H4 (cell line): ENCODE measurements around the gene CACNA1E. TPM values are rescaled to one million over a fixed set of nuclear protein-coding genes. Genes with fewer than 3 reads are reported as not detected.

Source experiments
- DNase-seq: peaks from one replicate; pipeline ENCODE4 v3.0.0-alpha.2; 2015; ENCODE audit warnings: low spot score
- total RNA-seq: library from RNA; depleted of rRNA; stranded (reverse); fragments of >200 nt; shearing (Covaris generic); gene quantifications from 2 replicates; pipeline ENCODE4 v1.2.3, GENCODE V29; 2014; rRNA removed

CACNA1E gene
- total RNA-seq = 0.10 TPM in 1 of 2 replicates, not detected in the other

- no peak for DNase-seq
Measured at GRCh38 chr1:181483285-181484195, at the start of gene CACNA1E. CACNA1E (plus strand) TSS chr1:181483517; CDS start chr1:181483745, 228 bp downstream.

GRCh38 chr1:181433931-181434330 lies 49.4 kb upstream of the CACNA1E start:
- DNase-seq = no peak

GRCh38 chr1:181438013-181438412 lies 45.3 kb upstream of the CACNA1E start:
- no peak for DNase-seq

GRCh38 chr1:181440510-181440909 lies 42.8 kb upstream of the CACNA1E start:
- DNase-seq = no peak

- DNase-seq = no peak
Measured at GRCh38 chr1:181442181-181442525, 41.2 kb upstream of the CACNA1E start.

GRCh38 chr1:181443231-181443853 lies 40.0 kb upstream of the CACNA1E start:
- no peak for DNase-seq

- DNase-seq = no peak
Measured at GRCh38 chr1:181445436-181445835, 37.9 kb upstream of the CACNA1E start.

- DNase-seq = no peak
Measured at GRCh38 chr1:181448461-181448860, 34.9 kb upstream of the CACNA1E start.

- DNase-seq = no peak
Measured at GRCh38 chr1:181451661-181452230, 31.6 kb upstream of the CACNA1E start.

GRCh38 chr1:181452746-181453145 lies 30.6 kb upstream of the CACNA1E start:
- no peak for DNase-seq

GRCh38 chr1:181453541-181454201 lies 29.6 kb upstream of the CACNA1E start:
- no peak for DNase-seq

GRCh38 chr1:181456551-181456950 lies 26.8 kb upstream of the CACNA1E start:
- no peak for DNase-seq

GRCh38 chr1:181458419-181458818 lies 24.9 kb upstream of the CACNA1E start:
- no peak for DNase-seq

GRCh38 chr1:181459067-181459466 lies 24.2 kb upstream of the CACNA1E start:
- no peak for DNase-seq

- DNase-seq = peak; percentile 35
Measured at GRCh38 chr1:181469829-181470228, 13.5 kb upstream of the CACNA1E start.

- no peak for DNase-seq
Measured at GRCh38 chr1:181475580-181475979, 7.7 kb upstream of the CACNA1E start.

- DNase-seq = no peak
Measured at GRCh38 chr1:181476581-181476980, 6.7 kb upstream of the CACNA1E start.

GRCh38 chr1:181478306-181478705 lies 5.0 kb upstream of the CACNA1E start:
- no peak for DNase-seq

- peak; percentile 23 for DNase-seq
Measured at GRCh38 chr1:181479137-181479745, 4.1 kb upstream of the CACNA1E start.

GRCh38 chr1:181482001-181482430 lies 1.3 kb upstream of the CACNA1E start:
- DNase-seq = no peak

- no peak for DNase-seq
Measured at GRCh38 chr1:181482521-181483284, 614 bp upstream of the CACNA1E start.
